GM19240 (cell line): Measurements from ENCODE around the gene ACSM5.
"Not testable (repeated sequence)": the region's sequence is repeated elsewhere in the genome, so short reads cannot be mapped to it uniquely, and the experiment has no call there.

Source experiments
- DNase-seq: peaks from one replicate; pipeline ENCODE4 v3.0.0; 2011; ENCODE audit warnings: low spot score; ENCODE audit not compliant: insufficient read length

The ACSM5 gene

GRCh38 chr16:20398603-20399002 lies 10.7 kb upstream of the ACSM5 start:
- no peak for DNase-seq

- no peak for DNase-seq
These were observed 10.1 kb upstream of the ACSM5 start for GRCh38 chr16:20399185-20399584.

GRCh38 chr16:20401066-20401465 lies 8.3 kb upstream of the ACSM5 start:
- no peak for DNase-seq

GRCh38 chr16:20401475-20402016 lies 7.8 kb upstream of the ACSM5 start:
- no peak for DNase-seq

- DNase-seq = no peak
These were observed 6.7 kb upstream of the ACSM5 start for GRCh38 chr16:20402651-20403050.

DNA sequence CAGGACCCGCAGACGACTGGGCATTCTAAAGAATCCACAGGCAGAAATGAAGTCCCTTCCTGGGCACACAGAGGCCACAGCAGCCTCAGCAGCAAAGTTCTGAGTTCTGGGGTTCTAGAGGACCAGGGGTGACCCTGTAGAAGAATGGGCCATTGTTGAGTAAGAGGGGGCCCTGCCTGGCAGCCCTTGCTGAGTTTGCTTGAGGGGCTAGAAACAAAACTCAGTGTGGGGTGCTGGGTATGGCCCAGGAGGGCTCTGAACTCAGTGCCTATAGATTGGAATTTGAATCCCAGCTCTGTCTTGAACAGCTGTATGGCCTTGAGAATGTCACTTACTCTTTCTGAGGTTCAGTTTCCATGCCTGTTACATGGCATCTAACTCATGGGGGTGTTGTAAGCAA lies 4.7 kb upstream of the ACSM5 start, which contains the start of gene PDILT:
PDILT (minus strand) TSS at position 101 of the 400 bp plus-strand sequence. CDS start 5,437 bp downstream, outside the sequence.
- no peak for DNase-seq

DNA sequence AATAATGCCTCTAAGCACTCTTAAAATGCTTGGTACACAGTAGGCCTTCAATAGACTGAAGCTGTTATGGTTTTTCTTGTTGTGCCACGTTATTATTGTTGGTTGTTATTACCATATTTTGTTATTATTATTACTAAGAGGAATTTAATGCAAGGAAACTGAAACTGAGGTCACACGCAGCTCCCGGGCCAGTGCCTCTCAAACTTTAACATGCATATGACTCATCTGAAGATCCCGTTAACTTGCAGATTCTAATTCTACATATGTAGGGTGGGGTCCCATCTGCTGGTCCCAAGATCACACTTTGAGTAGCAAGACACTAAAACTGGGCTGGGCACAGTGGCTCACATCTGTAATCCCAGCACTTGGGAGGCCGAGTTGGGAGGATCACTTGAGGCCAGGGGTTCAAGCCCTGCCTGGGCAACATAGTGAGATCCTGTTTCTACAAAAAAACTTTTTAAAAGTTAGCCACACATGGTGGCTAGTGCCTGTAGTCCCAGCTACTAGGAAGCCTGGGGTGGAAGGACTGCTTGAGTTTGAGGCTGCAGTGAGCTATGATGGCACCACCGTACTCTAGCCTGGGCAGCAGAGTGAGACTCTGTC lies 888 bp downstream of the ACSM5 start:
- peak; percentile 38 for DNase-seq

- no peak for DNase-seq
These were observed 1.7 kb downstream of the ACSM5 start for GRCh38 chr16:20411055-20411454.

GRCh38 chr16:20415541-20415940 lies 6.2 kb downstream of the ACSM5 start:
- no peak for DNase-seq

- not testable (repeated sequence) for DNase-seq
These were observed 9.8 kb downstream of the ACSM5 start for GRCh38 chr16:20419093-20419492.

DNA sequence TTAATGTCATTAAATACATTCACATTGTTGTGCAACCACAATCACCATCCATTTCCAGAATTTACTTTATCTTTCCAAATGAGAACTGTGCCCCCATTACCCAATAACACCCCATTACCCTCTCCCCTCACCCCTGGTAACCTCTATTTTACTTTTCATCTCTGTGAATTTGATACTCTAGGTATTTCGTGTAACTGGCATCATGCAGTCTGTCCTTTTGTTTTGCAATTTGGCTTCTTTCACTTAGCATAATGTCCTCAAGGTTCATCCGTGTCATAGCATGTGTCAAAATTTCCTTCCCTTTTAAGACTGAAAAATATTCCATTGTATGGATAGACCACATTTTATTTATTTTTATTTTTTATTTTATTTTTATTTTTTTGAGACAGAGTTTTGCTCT lies 12.4 kb downstream of the ACSM5 start:
- not testable (repeated sequence) for DNase-seq

DNA sequence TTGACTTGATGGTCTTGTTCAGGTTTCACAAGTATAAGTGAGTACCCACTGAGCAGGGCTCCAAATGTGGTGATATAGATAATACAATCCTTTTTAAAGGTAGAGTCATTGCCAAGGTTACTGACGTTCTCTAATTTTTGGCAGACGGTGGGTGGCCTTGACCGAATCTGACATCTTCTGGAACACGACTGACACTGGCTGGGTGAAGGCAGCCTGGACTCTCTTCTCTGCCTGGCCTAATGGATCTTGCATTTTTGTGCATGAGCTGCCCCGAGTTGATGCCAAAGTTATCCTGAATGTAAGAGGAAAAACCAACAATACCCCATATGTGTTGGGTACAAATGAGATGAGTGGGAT lies 14.4 kb downstream of the ACSM5 start:
- DNase-seq = not testable (repeated sequence)

GRCh38 chr16:20424129-20424866 lies 15.0 kb downstream of the ACSM5 start:
- DNase-seq = no peak

DNA sequence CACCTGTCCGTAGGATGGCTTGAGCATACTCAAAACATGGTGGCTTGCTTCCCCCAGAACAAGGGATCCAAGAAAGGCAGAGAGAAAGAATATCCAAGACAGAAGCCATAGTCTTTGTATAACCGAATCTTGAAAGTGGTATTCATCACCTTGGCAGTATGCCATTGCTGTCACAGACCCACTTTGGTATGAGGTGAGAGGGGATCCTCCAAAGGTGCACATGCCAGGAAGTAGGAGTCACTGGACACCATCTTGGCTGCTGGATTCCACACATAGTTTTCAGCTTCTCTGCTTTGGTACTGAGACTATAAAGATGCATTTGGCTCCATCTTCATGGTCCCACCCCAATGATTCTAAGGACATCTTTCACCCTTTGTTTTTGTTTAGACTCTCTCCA lies 18.1 kb downstream of the ACSM5 start:
- not testable (repeated sequence) for DNase-seq

GRCh38 chr16:20429499-20429898 lies 20.2 kb downstream of the ACSM5 start:
- not testable (repeated sequence) for DNase-seq

- not testable (repeated sequence) for DNase-seq
These were observed 21.1 kb downstream of the ACSM5 start for GRCh38 chr16:20430480-20430879.

DNA sequence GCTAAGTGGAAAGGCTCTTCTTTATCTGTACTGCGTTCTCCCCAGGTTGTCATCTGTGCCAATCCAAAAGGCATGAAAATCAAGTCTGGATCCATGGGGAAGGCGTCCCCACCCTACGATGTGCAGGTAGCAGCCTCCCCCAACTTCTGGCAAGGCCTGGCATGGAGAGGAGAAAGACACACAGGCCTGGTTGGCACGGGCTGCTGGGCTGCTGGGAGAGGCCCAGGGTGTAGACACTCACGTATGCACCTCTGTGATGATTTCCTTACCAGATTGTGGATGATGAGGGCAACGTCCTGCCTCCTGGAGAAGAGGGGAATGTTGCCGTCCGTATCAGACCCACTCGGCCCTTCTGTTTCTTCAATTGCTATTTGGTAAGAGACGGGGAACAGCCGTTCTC lies 21.6 kb downstream of the ACSM5 start:
- DNase-seq = no peak

DNA sequence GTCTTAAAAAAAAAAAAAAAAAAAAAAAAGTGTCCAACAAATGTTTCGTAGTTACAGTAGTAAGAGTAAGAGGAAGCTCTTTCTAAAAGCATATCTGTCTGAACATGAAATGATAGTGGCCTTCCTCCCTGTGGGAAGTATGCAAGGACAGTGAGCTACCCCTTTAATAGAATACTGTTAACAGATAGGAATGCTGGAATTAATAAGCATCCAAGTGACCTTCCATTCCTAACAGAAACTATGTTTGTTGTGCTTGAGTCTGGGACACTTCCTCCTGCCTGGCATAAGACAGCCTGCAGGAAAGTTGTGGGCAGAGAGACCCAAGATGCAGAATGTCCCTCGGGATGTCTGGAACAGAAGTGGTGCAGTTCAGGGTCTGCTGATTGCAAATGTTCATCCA lies 29.6 kb downstream of the ACSM5 start:
- not testable (repeated sequence) for DNase-seq

GRCh38 chr16:20439820-20440231 lies 30.5 kb downstream of the ACSM5 start:
- not testable (repeated sequence) for DNase-seq

DNA sequence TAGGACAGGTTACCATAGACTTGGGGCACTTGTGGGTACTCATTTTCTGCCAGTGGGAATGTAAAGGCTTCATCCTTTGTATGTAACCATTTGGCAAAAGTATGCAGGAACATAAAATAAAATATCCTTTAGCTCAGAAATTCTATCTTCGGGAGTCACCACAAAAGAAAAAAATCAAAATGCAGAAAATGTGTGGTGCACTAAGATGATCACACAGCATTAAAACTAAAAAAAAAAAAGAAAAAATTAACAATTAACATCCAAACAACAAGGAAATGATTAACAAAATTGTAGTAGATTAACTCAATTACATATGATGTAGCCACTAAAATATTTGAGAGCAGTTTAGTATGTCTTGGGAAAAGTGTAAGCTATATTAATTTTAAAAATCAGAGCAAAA lies 31.4 kb downstream of the ACSM5 start:
- DNase-seq = not testable (repeated sequence)

GRCh38 chr16:20441191-20441590 lies 31.9 kb downstream of the ACSM5 start:
- no peak for DNase-seq

GRCh38 chr16:20441859-20442258 lies 32.5 kb downstream of the ACSM5 start:
- not testable (repeated sequence) for DNase-seq
